HepG2 (cell line): ENCODE results near the gene TSPYL1. TPM values are rescaled to one million over a fixed set of nuclear protein-coding genes. Genes with fewer than 3 reads are reported as not detected.
A peak's percentile ranks its signal among the peaks of the same experiment; 100 is the strongest.

Experiments
- ATAC-seq: fragments of 200-7000 bp; cut with Tn5 transposase; 3 replicates; pipeline ENCODE4 v1.9.1; 2020; ENCODE audit warnings: mild to moderate bottlenecking, moderate library complexity
- BruUV-seq: library from RNA; stranded (reverse); fragments of 400-500 nt; replicated peaks from 2 replicates; lab custom pipeline; 2021; lab: Mats Ljungman, UMichigan
- CTCF ChIA-PET: fragments of 300-600 bp; formaldehyde crosslinking; extraction: SDS; loops from one replicate; lab custom pipeline; 2021; ENCODE audit warnings: low total read pairs, inconsistent platforms, low intra/inter-chr PET ratio; lab: Yijun Ruan, JAX
- POLR2A ChIA-PET: fragments of 350-600 bp; sonication (Branson Sonifier 250); formaldehyde crosslinking; loops from one replicate; lab custom pipeline; 2020; ENCODE audit warnings: antibody characterized with exemption, inconsistent platforms; lab: Yijun Ruan, JAX
- DNase-seq: peaks from one replicate; pipeline ENCODE4 v3.0.0-alpha.2; 2015; ENCODE audit warnings: low spot score
- FAIRE-seq: peaks from 3 replicates; lab custom pipeline; 2011; peaks lifted over from hg19 to GRCh38; lab: Jason Lieb, UNC
- H2AFZ ChIP-seq: one replicate; pipeline ENCODE4 v1.6.1; 2011; ENCODE audit warnings: low read length, inconsistent platforms
- H3K27ac ChIP-seq: fragments of 300-600 bp; 3 replicates; pipeline ENCODE4 v1.8.0; 2011; ENCODE audit warnings: mixed run types, mild to moderate bottlenecking, mixed read lengths, low read length, inconsistent platforms; ENCODE audit not compliant: insufficient read depth; ENCODE audit errors: extremely low read length
- H3K27me3 ChIP-seq, 2 experiments: fragments of 200-600 bp in 1 of 2; 2 replicates in 1 of 2; 3 replicates in 1 of 2; pipeline versions ENCODE4 v1.6.0 to v1.8.0; 2011; ENCODE audit warnings: low read length in 2 of 2, mild to moderate bottlenecking in 2 of 2, moderate library complexity in 2 of 2, inconsistent platforms in 1 of 2; ENCODE audit not compliant: insufficient read depth in 2 of 2, control insufficient read depth in 1 of 2
- H3K36me3 ChIP-seq, 2 experiments: fragments of 200-600 bp in 1 of 2; replicated peaks in 1 of 2; 2 replicates in 1 of 2; 3 replicates in 1 of 2; pipeline versions ENCODE4 v1.5.1 to v1.8.0; 2011; ENCODE audit warnings: low read length in 2 of 2, inconsistent platforms in 1 of 2; ENCODE audit not compliant: insufficient read depth in 2 of 2, control insufficient read depth in 1 of 2
- H3K4me1 ChIP-seq: 2 replicates; pipeline ENCODE4 v1.5.1; 2012; ENCODE audit warnings: low read length, inconsistent platforms; ENCODE audit not compliant: insufficient read depth
- H3K4me2 ChIP-seq: 2 replicates; pipeline ENCODE4 v1.6.0; 2011; ENCODE audit warnings: low read depth, low read length, inconsistent platforms
- H3K4me3 ChIP-seq, 3 experiments: fragments of 200-600 bp in 1 of 3; sonication (generic), shearing (Covaris generic) in 1 of 3; replicated peaks in 1 of 3; 2 replicates each; pipeline ENCODE4 v1.5.1; 2011 to 2016; ENCODE audit warnings: low read length in 3 of 3, inconsistent platforms in 2 of 3, low read depth in 2 of 3, mild to moderate bottlenecking in 2 of 3, control low read depth in 1 of 3, mixed read lengths in 1 of 3; ENCODE audit not compliant: insufficient read depth in 1 of 3
- H3K79me2 ChIP-seq: one replicate; pipeline ENCODE4 v1.6.1; 2011; ENCODE audit warnings: low read length, inconsistent platforms; ENCODE audit not compliant: insufficient read depth
- H3K9ac ChIP-seq: 2 replicates; pipeline ENCODE4 v1.6.0; 2011; ENCODE audit warnings: mild to moderate bottlenecking, low read depth, low read length, inconsistent platforms; ENCODE audit not compliant: insufficient read depth
- H3K9me3 ChIP-seq: 2 replicates; pipeline ENCODE4 v1.5.1; 2012; ENCODE audit warnings: mild to moderate bottlenecking, low read length
- H4K20me1 ChIP-seq: 2 replicates; pipeline ENCODE4 v1.6.0; 2011; ENCODE audit warnings: inconsistent platforms, mild to moderate bottlenecking, low read length, moderate library complexity; ENCODE audit not compliant: insufficient read depth
- BCL6 ChIP-seq: IDR thresholded peaks from 2 replicates; pipeline ENCODE4 v1.6.1; 2016; ENCODE audit warnings: missing genetic modification reagents, missing compliant biosample characterization
- FOXA3 ChIP-seq: IDR thresholded peaks from 2 replicates; pipeline ENCODE4 v1.6.1; 2016; ENCODE audit warnings: missing genetic modification reagents, missing compliant biosample characterization
- FOXP1 ChIP-seq, 2 experiments: fragments of 450-650 bp in 1 of 2; IDR thresholded peaks; 2 replicates each; pipeline ENCODE4 v1.6.1; 2017 to 2018; ENCODE audit warnings: antibody characterized with exemption in 1 of 2
- GZF1 ChIP-seq: sonication (generic); formaldehyde crosslinking; IDR thresholded peaks from 2 replicates; pipeline ENCODE4 v1.5.1; 2020; ENCODE audit warnings: mild to moderate bottlenecking, missing genetic modification reagents
- KDM4B ChIP-seq: sonication (generic); formaldehyde crosslinking; IDR thresholded peaks from 2 replicates; pipeline ENCODE4 v1.4.0; 2020; ENCODE audit warnings: missing genetic modification reagents
- POGZ ChIP-seq: sonication (generic); formaldehyde crosslinking; IDR thresholded peaks from 2 replicates; pipeline ENCODE4 v1.4.0; 2020; ENCODE audit warnings: mild to moderate bottlenecking, missing genetic modification reagents
- TMF1 ChIP-seq: sonication (generic); formaldehyde crosslinking; IDR thresholded peaks from 2 replicates; pipeline ENCODE4 v1.8.1; 2022; ENCODE audit warnings: low read depth, missing genetic modification reagents
- ZNF121 ChIP-seq: sonication (generic); formaldehyde crosslinking; IDR thresholded peaks from 2 replicates; pipeline ENCODE4 v1.5.0; 2020; ENCODE audit warnings: mild to moderate bottlenecking, missing genetic modification reagents
- ZNF335 ChIP-seq: sonication (generic); formaldehyde crosslinking; IDR thresholded peaks from 2 replicates; pipeline ENCODE4 v1.4.0; 2020; ENCODE audit warnings: missing genetic modification reagents
- ZNF724P ChIP-seq: sonication (generic); formaldehyde crosslinking; IDR thresholded peaks from 2 replicates; pipeline ENCODE4 v1.8.0; 2022; ENCODE audit warnings: missing genetic modification reagents, borderline replicate concordance
- WGBS: methylation state at CpG from one replicate; pipeline ENCODE4 v1.1.6; 2017; ENCODE audit warnings: low lambda C conversion rate; 5-methylcytosine and 5-hydroxymethylcytosine counted together
- in situ Hi-C: cut with HindIII; loops from 2 replicates; pipeline ENCODE4 v1.10.0; 2017; ENCODE audit warnings: low pct_unique_long_range_greater_than_20kb; ENCODE audit not compliant: extremely low pct_ligation_motif_present
- intact Hi-C: fragments of 100-400 bp; cut with micrococcal nuclease; formaldehyde crosslinking; loops from one replicate; pipeline ENCODE4 v1.10.0; 2022; ENCODE audit not compliant: unreplicated experiment
- polyA plus RNA-seq, 8 experiments: library from polyadenylated mRNA; depleted of rRNA in 3 of 8; stranded (reverse) in 7 of 8; unstranded in 1 of 8; fragments of >200 nt; fragmentation: Illumina TruSeq in 4 of 8; extraction: Trizol in 4 of 8; gene quantifications; 2 replicates each; pipeline versions ENCODE4 v1.2.1 to v1.2.3, GENCODE V29; 2011 to 2016; ENCODE audit warnings: low read depth in 4 of 8, missing spikeins in 1 of 8, mixed read lengths in 1 of 8; ENCODE audit not compliant: insufficient read depth in 1 of 8
- total RNA-seq, 5 experiments: library from RNA; depleted of rRNA; stranded (reverse); fragments of >200 nt; fragmentation: Illumina TruSeq; extraction: Trizol; gene quantifications; 2 replicates each; pipeline ENCODE4 v1.2.3, GENCODE V29; 2016; ENCODE audit warnings: low read depth in 1 of 5
- TF ChIP-seq, protein P1 (sequence below): sonication (generic); formaldehyde crosslinking; IDR thresholded peaks from 2 replicates; pipeline ENCODE4 v1.4.0; 2020; ENCODE audit warnings: missing genetic modification reagents
- TF ChIP-seq, protein P2 (sequence below): fragments of 450-650 bp; IDR thresholded peaks from 2 replicates; pipeline ENCODE4 v1.6.1; 2017

Gene TSPYL1
- total and polyA plus RNA-seq, 2 of the 13 experiments (the other 11 are each of a cell fraction or from before 2014, with no cell fraction given): 28.3 to 93.0 TPM

DNA sequence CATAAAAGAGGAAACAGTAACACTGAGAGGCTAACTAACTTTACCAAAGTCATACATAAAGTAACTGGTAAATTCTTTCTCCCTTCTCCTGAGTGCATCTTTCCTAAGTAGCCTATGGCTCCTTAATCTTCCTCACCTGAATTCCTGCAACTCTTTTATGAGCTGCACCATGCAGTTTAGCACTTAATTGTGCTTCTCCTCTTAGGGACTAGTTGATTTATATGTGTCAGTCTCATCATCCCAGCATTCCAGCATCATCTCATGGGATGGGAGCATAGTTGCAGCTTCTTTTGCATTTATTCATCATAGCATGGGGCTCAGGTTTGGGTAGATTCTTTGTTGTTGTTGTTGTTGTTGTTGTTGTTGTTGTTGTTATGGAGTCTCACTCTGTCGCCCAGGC is 3.5 kb upstream of the TSPYL1 start:
- H3K4me2 ChIP-seq: no peak overlapping the region
- TF ChIP-seq GZF1 (CRISPR knock-in tag) (no peak), ZNF121 (CRISPR knock-in tag) (no peak), ZNF335 (CRISPR knock-in tag) (no peak), FOXA3 (CRISPR knock-in tag) (no peak), FOXP1 (IDR thresholded peaks at IDR 0.05) (peak; percentile 85), FOXP1 (CRISPR knock-in tag; IDR thresholded peaks at IDR 0.05) (no peak), TMF1 (CRISPR knock-in tag) (no peak)
- TF ChIP-seq, all 625 proteins: peak for 1
- Histone ChIP-seq H3K79me2 (peaks cover 15% of the 10 kb centered on the region), H3K36me3 (no peaks in the 10 kb centered on the region), H2AFZ (no peak overlapping the region), H3K4me1 (peaks cover 17% of the 10 kb centered on the region), H4K20me1 (peaks cover 7% of the 10 kb centered on the region), H3K9me3 (no peaks in the 10 kb centered on the region), H3K9ac (no peak overlapping the region), H3K27me3 (no peaks in the 10 kb centered on the region; a peak in 1 of 5 replicates), H3K27ac (no peak overlapping the region), H3K4me3 (no peak overlapping the region)
- ATAC-seq (no peak), FAIRE-seq (no peak), DNase-seq (no peak)
- BruUV-seq: no TSS peak
- intact Hi-C loops (no loop called here), in situ Hi-C loops (loop anchor here (10.0 to 25.0 kb wide), 2 partner anchors 252 to 379 kb away; partner anchors contain the start of gene ZUP1)
- ChIA-PET CTCF (no interaction called here), POLR2A (no interaction called here)
- WGBS: 88% methylated on average over 1 of the region's 1 CpG

DNA sequence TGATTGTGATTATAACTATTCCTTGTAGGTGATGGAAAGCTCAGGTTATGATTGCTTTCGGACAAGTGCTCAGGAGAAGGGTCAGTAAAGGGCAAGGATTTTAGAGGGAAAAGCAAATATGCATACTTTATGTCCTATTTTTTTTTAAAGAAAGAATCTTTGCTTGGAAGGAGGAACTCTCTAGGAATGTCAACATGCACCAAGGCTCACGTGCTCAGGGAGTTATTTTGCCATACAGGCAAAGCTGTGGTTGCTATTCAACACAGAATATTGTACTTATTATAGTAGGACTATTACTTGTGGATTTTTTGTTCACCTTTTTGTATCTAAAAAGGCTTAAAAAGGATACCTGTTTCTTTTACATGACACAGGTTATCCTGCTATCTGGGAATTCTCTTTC is 3.0 kb upstream of the TSPYL1 start:
- DNase-seq (no peak), ATAC-seq (no peak), FAIRE-seq (no peak)
- H3K4me2 ChIP-seq: no peak overlapping the region
- H3K4me1 ChIP-seq: peaks cover 22% of the 10 kb centered on the region
- H3K36me3 ChIP-seq: no peaks in the 10 kb centered on the region
- no peak overlapping the region for H3K9ac ChIP-seq
- WGBS: 55% methylated on average over 2 of the region's 2 CpGs
- H2AFZ ChIP-seq: no peak overlapping the region
- TF ChIP-seq, protein P1, sequence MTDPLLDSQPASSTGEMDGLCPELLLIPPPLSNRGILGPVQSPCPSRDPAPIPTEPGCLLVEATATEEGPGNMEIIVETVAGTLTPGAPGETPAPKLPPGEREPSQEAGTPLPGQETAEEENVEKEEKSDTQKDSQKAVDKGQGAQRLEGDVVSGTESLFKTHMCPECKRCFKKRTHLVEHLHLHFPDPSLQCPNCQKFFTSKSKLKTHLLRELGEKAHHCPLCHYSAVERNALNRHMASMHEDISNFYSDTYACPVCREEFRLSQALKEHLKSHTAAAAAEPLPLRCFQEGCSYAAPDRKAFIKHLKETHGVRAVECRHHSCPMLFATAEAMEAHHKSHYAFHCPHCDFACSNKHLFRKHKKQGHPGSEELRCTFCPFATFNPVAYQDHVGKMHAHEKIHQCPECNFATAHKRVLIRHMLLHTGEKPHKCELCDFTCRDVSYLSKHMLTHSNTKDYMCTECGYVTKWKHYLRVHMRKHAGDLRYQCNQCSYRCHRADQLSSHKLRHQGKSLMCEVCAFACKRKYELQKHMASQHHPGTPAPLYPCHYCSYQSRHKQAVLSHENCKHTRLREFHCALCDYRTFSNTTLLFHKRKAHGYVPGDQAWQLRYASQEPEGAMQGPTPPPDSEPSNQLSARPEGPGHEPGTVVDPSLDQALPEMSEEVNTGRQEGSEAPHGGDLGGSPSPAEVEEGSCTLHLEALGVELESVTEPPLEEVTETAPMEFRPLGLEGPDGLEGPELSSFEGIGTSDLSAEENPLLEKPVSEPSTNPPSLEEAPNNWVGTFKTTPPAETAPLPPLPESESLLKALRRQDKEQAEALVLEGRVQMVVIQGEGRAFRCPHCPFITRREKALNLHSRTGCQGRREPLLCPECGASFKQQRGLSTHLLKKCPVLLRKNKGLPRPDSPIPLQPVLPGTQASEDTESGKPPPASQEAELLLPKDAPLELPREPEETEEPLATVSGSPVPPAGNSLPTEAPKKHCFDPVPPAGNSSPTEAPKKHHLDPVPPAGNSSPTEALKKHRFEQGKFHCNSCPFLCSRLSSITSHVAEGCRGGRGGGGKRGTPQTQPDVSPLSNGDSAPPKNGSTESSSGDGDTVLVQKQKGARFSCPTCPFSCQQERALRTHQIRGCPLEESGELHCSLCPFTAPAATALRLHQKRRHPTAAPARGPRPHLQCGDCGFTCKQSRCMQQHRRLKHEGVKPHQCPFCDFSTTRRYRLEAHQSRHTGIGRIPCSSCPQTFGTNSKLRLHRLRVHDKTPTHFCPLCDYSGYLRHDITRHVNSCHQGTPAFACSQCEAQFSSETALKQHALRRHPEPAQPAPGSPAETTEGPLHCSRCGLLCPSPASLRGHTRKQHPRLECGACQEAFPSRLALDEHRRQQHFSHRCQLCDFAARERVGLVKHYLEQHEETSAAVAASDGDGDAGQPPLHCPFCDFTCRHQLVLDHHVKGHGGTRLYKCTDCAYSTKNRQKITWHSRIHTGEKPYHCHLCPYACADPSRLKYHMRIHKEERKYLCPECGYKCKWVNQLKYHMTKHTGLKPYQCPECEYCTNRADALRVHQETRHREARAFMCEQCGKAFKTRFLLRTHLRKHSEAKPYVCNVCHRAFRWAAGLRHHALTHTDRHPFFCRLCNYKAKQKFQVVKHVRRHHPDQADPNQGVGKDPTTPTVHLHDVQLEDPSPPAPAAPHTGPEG (CRISPR knock-in tag): no peak
- peak; percentile 87 for TF ChIP-seq BCL6 (CRISPR knock-in tag)
- TF ChIP-seq KDM4B (CRISPR knock-in tag): no peak
- TF ChIP-seq, protein P2, sequence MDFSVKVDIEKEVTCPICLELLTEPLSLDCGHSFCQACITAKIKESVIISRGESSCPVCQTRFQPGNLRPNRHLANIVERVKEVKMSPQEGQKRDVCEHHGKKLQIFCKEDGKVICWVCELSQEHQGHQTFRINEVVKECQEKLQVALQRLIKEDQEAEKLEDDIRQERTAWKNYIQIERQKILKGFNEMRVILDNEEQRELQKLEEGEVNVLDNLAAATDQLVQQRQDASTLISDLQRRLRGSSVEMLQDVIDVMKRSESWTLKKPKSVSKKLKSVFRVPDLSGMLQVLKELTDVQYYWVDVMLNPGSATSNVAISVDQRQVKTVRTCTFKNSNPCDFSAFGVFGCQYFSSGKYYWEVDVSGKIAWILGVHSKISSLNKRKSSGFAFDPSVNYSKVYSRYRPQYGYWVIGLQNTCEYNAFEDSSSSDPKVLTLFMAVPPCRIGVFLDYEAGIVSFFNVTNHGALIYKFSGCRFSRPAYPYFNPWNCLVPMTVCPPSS: no peak
- no peak for TF ChIP-seq ZNF724P
- TF ChIP-seq POGZ (CRISPR knock-in tag): no peak
- H4K20me1 ChIP-seq: peaks cover 12% of the 10 kb centered on the region
- no TSS peak for BruUV-seq
- H3K27ac ChIP-seq: no peak overlapping the region
- no peaks in the 10 kb centered on the region; a peak in 1 of 5 replicates for H3K27me3 ChIP-seq
- H3K9me3 ChIP-seq: no peaks in the 10 kb centered on the region
- H3K79me2 ChIP-seq: peaks cover 20% of the 10 kb centered on the region
- no peak overlapping the region for H3K4me3 ChIP-seq
- in situ Hi-C loops: loop anchor here (10.0 to 25.0 kb wide), 2 partner anchors 252 to 380 kb away; partner anchors contain the start of gene ZUP1
- POLR2A ChIA-PET: no interaction called here
- intact Hi-C loops: no loop called here
- CTCF ChIA-PET: no interaction called here
